Epithelial cell of esophagus (primary cell): ENCODE results near the gene KIF6.

Source experiments
- DNase-seq: peaks from one replicate; pipeline ENCODE4 v3.0.0; 2010; ENCODE audit warnings: low read depth
- H3K4me3 ChIP-seq: 2 replicates; pipeline ENCODE4 v1.5.1; 2011; ENCODE audit warnings: mild to moderate bottlenecking, low read length, control low read depth
- CTCF ChIP-seq: IDR thresholded peaks from 2 replicates; pipeline ENCODE4 v1.5.1; 2011; ENCODE audit warnings: low read depth, mild to moderate bottlenecking, low read length, control low read depth, inconsistent platforms; ENCODE audit not compliant: insufficient read depth; ENCODE audit errors: missing control alignments

The KIF6 gene

GRCh38 chr6:39561536-39562266 lies 163.5 kb downstream of the KIF6 start:
- no peak for DNase-seq
- no peak for TF ChIP-seq CTCF
- no peak overlapping the region for H3K4me3 ChIP-seq

- TF ChIP-seq CTCF = no peak
- no peak overlapping the region for H3K4me3 ChIP-seq
- no peak for DNase-seq
Observed at GRCh38 chr6:39560915-39561314, 164.3 kb downstream of the KIF6 start.

GRCh38 chr6:39558591-39559190 lies 166.5 kb downstream of the KIF6 start:
- no peak for TF ChIP-seq CTCF
- no peak for DNase-seq
- H3K4me3 ChIP-seq = no peak overlapping the region

GRCh38 chr6:39558079-39558478 lies 167.1 kb downstream of the KIF6 start:
- H3K4me3 ChIP-seq = no peak overlapping the region
- no peak for TF ChIP-seq CTCF
- no peak for DNase-seq

- TF ChIP-seq CTCF = no peak
- no peak for DNase-seq
- no peak overlapping the region for H3K4me3 ChIP-seq
Observed at GRCh38 chr6:39555136-39555535, 170.1 kb downstream of the KIF6 start.

- TF ChIP-seq CTCF = no peak
- no peak for DNase-seq
Observed at GRCh38 chr6:39553860-39554802, 171.1 kb downstream of the KIF6 start.

More at GRCh38 chr6:39553860-39554802, 171.1 kb downstream of the KIF6 start:
- no peak overlapping the region for H3K4me3 ChIP-seq
